GM12864 (cell line): ENCODE measurements around the gene TOM1L2.

Experiments used
- DNase-seq: peaks from one replicate; pipeline ENCODE4 v3.0.0-alpha.2; 2011; ENCODE audit warnings: low read depth
- H3K4me3 ChIP-seq: 2 replicates; pipeline ENCODE4 v1.5.1; 2011; ENCODE audit warnings: mild to moderate bottlenecking, low read depth, low read length, control low read depth
- CTCF ChIP-seq: IDR thresholded peaks from 2 replicates; pipeline ENCODE4 v1.5.1; 2011; ENCODE audit warnings: low read depth, mild to moderate bottlenecking, moderate library complexity, low read length, control low read depth, inconsistent platforms; ENCODE audit errors: missing control alignments

The TOM1L2 gene

GRCh38 chr17:17892731-17893130 lies 79.5 kb downstream of the TOM1L2 start:
- H3K4me3 ChIP-seq: no peak overlapping the region
- DNase-seq: no peak
- no peak for TF ChIP-seq CTCF

GRCh38 chr17:17892009-17892408 lies 80.2 kb downstream of the TOM1L2 start:
- no peak for TF ChIP-seq CTCF
- DNase-seq: no peak
- H3K4me3 ChIP-seq: no peak overlapping the region

DNA sequence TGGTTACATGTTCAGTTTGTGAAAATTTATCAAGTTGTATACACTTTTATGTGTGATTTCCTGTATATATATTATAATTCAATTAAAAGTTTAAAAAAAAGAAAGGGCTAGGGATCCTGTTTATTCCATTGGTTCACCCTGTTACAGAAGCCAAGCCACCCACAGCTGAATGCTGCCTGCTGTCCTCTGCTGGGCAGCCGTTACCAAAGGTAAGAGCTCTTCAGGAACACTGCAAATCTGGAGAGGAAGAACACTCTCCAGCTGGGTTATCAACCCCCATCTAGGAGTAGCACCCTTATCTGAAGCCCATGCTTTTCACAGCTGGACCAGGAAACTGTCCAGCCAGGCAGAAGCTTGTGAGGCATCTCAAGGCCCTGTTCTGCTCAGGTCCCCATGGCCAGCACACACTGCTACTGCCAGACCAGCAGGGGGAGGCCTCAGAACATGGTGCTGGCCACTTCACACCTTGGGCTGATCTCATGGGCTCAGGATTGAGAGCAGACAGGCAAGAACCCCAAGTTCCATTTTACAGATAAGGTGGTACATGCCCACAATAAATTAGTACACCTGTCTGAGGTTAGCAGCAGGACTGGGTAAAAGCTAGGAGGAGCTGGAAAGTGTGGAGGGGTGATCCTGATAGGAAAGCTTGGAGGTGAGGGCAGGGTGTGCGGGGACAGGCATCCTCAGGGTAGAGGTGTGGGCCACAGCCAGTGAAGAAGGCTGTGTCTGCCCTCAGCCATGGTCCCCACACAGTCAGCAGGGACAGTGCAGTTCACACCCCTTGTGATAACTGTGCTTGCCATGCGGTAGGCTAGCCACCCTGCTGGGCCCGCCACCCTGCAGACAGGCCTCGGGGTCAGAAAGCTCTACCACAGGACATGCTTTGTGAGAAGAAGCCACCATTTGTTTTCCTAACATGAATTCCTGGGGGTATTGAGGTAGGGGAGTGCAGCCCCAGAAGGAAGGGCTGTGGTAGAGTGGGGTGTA lies 81.1 kb downstream of the TOM1L2 start:
- no peak overlapping the region for H3K4me3 ChIP-seq
- peak; percentile 78 for TF ChIP-seq CTCF
- no peak for DNase-seq

- no peak overlapping the region for H3K4me3 ChIP-seq
- no peak for DNase-seq
- no peak for TF ChIP-seq CTCF
Observed at GRCh38 chr17:17889922-17890321, 82.3 kb downstream of the TOM1L2 start.

DNA sequence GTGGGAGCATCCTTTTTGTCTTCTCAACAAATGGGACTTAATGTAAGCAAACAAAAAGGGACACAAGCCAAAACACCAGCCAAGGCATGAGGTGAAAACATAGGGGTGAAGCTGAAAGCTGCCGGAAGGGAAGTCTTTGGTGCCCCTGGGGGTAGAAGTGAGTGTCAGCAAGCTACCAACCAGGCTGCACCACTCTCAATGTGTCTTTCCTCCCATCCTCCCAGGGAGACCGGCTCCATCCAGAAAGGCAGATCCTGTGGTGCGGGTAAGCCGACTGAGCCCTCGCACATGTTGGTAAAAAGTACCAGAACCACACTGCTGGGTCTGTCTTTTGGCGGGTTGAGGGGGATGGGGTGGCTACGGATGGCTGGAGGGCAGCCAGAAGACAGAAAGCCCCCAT lies 83.4 kb downstream of the TOM1L2 start:
- no peak for DNase-seq

DNA sequence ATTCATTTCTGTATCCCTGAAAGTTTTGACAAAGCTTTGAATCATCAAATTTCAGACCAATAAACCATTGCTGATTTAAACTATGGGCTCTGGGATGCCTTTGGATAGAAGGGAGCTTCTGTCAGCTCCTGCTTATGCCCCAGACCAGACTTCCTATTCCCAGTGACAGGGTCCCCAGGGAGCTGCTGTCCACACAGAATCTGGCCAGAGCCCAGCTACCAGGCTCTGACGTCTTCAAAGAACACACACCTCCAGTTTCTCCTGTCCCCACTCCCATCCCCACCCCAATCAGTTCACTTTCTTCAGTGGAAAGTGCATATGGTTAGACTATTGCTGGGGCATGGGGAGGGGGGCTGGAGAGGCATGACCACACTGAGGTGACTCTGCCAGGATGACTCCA lies 83.8 kb downstream of the TOM1L2 start:
- no peak for TF ChIP-seq CTCF
- no peak overlapping the region for H3K4me3 ChIP-seq
- DNase-seq: no peak

More for the DNA sequence above, 83.4 kb downstream of the TOM1L2 start:
- peak; percentile 63 for TF ChIP-seq CTCF
- no peak overlapping the region for H3K4me3 ChIP-seq

DNA sequence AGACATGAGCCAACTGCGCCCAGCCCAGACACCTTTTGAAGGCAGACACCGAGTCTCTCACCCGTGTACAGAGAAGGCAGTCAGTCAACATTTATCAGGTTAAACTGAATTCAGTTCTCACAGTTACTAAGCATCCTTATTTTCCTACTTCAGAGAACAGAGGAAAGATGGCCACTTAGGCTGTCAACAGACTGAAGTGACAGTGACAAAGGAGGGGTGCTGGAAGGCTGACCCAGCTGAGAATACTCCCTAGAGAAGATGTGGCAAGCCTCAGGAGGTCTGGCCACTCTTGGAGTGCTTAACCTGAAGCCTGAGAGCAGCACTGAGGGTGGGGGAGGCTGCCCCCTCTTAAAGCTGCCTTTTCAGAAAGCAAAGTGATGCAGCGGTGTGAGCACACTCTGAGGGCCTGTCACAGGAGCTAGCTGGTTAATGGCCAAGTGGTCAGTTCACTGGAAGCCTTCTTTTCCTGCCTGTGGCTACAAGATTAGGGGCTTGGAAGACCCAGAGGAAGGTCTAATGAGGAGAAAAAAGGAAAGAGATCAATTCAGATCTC lies 84.4 kb downstream of the TOM1L2 start:
- no peak for TF ChIP-seq CTCF
- DNase-seq: no peak

More for the DNA sequence above, 84.4 kb downstream of the TOM1L2 start:
- H3K4me3 ChIP-seq: no peak overlapping the region
